Right lobe of liver (tissue), 6 donors: Measurements from ENCODE around the gene RDX. TPM values are rescaled to one million over a fixed set of nuclear protein-coding genes. Genes with fewer than 3 reads are reported as not detected.

Source experiments
- ATAC-seq, 4 donors: fragments of 200-7000 bp; cut with Tn5 transposase; one replicate each; pipeline ENCODE4 v1.9.1; 2020; ENCODE audit warnings: mild to moderate bottlenecking in 4 of 4, moderate library complexity in 4 of 4
- DNase-seq, 3 donors: peaks; one replicate each; pipeline ENCODE4 v3.0.0-alpha.2; 2020
- H3K27ac ChIP-seq, 3 donors: fragments of 200-600 bp; one replicate each; pipeline ENCODE4 v1.8.0; 2022
- H3K27me3 ChIP-seq, 2 donors: fragments of 200-600 bp; one replicate each; pipeline ENCODE4 v1.8.0; 2022
- H3K36me3 ChIP-seq, 4 donors: fragments of 200-600 bp; sonication (generic) in 1 of 4; one replicate each; pipeline versions ENCODE4 v1.5.1 to v1.8.0; 2017 to 2022; ENCODE audit warnings: control low read depth in 1 of 4
- H3K4me1 ChIP-seq, 4 donors: fragments of 200-600 bp; sonication (generic) in 1 of 4; one replicate each; pipeline versions ENCODE4 v1.5.1 to v1.8.0; 2017 to 2022; ENCODE audit warnings: control low read depth in 1 of 4
- H3K4me3 ChIP-seq, 3 donors: fragments of 200-600 bp; one replicate each; pipeline ENCODE4 v1.8.0; 2022
- H3K9me3 ChIP-seq, 4 donors: fragments of 200-600 bp; sonication (generic) in 1 of 4; one replicate each; pipeline versions ENCODE4 v1.5.1 to v1.8.0; 2017 to 2022; ENCODE audit warnings: control low read depth in 1 of 4
- POLR2A ChIP-seq: fragments of 450-650 bp; IDR thresholded peaks from one replicate; pipeline ENCODE4 v1.6.1; 2017; ENCODE audit warnings: antibody characterized with exemption, mild to moderate bottlenecking
- WGBS: methylation state at CpG from one replicate; pipeline ENCODE4 v1.1.6; 2018; ENCODE audit warnings: low coverage, low lambda C conversion rate; ENCODE audit not compliant: insufficient coverage; ENCODE audit errors: missing lambda C conversion rate; 5-methylcytosine and 5-hydroxymethylcytosine counted together
- intact Hi-C, 2 donors: fragments of 100-400 bp; cut with DNase I; formaldehyde crosslinking; loops; one replicate each; pipeline versions ENCODE4 v1.11.2 to v1.14.1; 2022
- long read RNA-seq: library from polyadenylated mRNA; unstranded; transcript quantifications from one replicate; pipeline ENCODE4 v2.0.0, GENCODE V29; 2019
- total RNA-seq, 6 experiments: library from RNA; depleted of rRNA in 2 of 6; stranded (reverse); fragments of >200 nt in 2 of 6; fragmentation: NEBNext Ultra II Directional in 3 of 6; extraction: Animal tissue kit (Norgen Biotek cat#: 25700) in 3 of 6; gene quantifications; one replicate each; pipeline versions ENCODE4 v1.1.0 to v1.2.4, GENCODE V29; 2016 to 2023
- TF ChIP-seq, protein P1 (sequence below), 4 donors: fragments of 200-600 bp in 3 of 4; fragments of 450-650 bp in 1 of 4; IDR thresholded peaks; one replicate each; pipeline versions ENCODE4 v1.5.1 to v1.8.0; 2016 to 2022; ENCODE audit warnings: antibody characterized with exemption in 4 of 4, mild to moderate bottlenecking in 2 of 4
- donor health status: DM: no; HTN: yes; CAD: no.
- donor health status: DM: no; HTN: no; CAD: no.
- donor health status: DM: no; HTN: no; CAD: no.
- donor health status: DM: no; HTN: yes; CAD: no.
- donor health status: DM: no; HTN: yes; CAD: no.

The RDX gene
- total RNA-seq = 10 to 100 TPM; 47.1 to 87.8 (median 81.8) TPM
- long read RNA-seq, partial matches to known transcripts = 10 of 16 reads
- long read RNA-seq, other reads (novel, unspliced or antisense) = 4 of 16 reads

DNA sequence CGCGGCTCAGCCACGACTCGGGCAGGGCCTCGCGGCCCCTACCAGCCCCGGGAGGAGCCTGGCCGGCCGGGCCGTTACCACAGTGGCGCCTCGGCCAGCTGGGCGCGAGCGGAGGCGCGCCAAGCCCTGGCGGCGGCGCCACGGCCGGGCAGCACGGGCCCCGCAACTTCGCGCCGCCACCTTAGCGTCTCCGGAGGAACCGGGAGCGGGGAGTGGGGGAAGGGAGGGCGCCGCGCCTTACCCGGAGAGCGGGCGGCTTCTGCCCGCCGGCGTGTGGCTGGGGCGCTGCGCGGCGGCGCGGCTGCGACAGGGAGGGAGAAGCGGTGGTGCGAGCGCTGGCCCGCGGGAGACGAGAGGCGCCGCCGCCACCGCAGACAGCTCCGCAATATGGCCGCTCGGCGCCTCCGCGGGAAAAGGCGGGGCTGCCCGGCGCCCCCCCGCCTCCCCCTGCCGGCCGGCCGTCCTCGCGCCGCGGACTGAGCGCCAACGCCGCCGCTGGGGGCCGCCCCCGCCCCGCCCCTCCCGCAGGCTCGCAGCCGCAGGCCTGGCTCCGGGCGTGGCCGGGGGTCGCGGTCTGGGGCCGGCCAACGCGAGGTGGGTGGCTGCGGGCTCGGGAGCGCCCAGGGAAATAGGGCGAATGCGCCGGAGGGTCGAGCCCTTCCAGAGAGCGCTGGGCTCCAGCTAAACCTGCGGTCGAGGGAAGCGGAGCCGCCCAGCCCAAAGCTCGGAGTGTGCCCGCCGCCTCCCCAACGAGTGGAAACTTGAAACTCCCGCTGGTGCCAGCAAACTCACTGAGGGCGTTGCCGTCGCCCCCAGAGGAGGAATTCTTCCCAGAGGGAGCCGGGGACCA, at the start of gene RDX:
Gene RDX, minus strand, starts transcription at position 389 of the 850 bp plus-strand sequence. CDS start 16,922 bp downstream, outside the sequence.
- DNase-seq (peak; percentile 80 to 84 (median 83)), ATAC-seq (peak; percentile 71 to 84 (median 80))
- Histone ChIP-seq H3K27me3 (no peaks in the 10 kb centered on the region), H3K27ac (peak within 1 kb of the TSS; percentile 87 to 96 (median 95)), H3K4me1 (peaks cover 0 to 55% (median 10%) of the 10 kb centered on the region in 4 donors), H3K4me3 (peak within 1 kb of the TSS; percentile 66 to 86 (median 80)), H3K36me3 (no peaks in the 10 kb centered on the region), H3K9me3 (no peaks in the 10 kb centered on the region)
- intact Hi-C loops = loop anchor here in 1 of 2 donors (10.0 kb wide), 1 partner anchor 58 kb away; no protein-coding TSS in a partner anchor
- TF ChIP-seq, protein P1, sequence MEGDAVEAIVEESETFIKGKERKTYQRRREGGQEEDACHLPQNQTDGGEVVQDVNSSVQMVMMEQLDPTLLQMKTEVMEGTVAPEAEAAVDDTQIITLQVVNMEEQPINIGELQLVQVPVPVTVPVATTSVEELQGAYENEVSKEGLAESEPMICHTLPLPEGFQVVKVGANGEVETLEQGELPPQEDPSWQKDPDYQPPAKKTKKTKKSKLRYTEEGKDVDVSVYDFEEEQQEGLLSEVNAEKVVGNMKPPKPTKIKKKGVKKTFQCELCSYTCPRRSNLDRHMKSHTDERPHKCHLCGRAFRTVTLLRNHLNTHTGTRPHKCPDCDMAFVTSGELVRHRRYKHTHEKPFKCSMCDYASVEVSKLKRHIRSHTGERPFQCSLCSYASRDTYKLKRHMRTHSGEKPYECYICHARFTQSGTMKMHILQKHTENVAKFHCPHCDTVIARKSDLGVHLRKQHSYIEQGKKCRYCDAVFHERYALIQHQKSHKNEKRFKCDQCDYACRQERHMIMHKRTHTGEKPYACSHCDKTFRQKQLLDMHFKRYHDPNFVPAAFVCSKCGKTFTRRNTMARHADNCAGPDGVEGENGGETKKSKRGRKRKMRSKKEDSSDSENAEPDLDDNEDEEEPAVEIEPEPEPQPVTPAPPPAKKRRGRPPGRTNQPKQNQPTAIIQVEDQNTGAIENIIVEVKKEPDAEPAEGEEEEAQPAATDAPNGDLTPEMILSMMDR (IDR thresholded peaks at IDR 0.05) = peak in 2 of 4 donors; percentile 21 to 39
- TF ChIP-seq POLR2A = peak; percentile 58
- WGBS = under 1% methylated on average over 16 of the region's 113 CpGs

DNA sequence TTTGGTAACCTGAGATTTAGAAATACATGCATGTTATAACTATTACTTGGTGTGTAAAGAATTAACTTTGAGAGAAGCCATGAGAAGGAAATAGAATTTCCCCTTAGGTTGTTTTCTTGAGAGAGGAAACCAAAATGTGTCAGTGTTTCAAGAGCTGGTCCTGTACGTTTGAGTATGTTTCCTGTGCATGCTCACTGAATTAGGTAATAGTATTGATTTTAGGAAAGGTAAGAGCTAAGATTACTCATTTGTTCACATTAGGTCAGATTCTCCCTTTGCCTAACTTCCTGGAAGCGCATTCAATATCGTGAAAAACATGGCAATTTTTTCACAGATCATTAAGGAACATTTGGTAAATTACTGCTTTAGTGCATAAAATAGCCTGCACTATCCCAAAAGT, 49.3 kb upstream of the RDX start:
- TF ChIP-seq, protein P1 (IDR thresholded peaks at IDR 0.05) = peak in 1 of 4 donors; percentile 18
- peak; percentile 16 for TF ChIP-seq POLR2A
- DNase-seq (no peak), ATAC-seq (peak; percentile 84 to 91 (median 88))
- 14% methylated on average over 3 of the region's 3 CpGs for WGBS
- H3K36me3 ChIP-seq = no peaks in the 10 kb centered on the region
- no peak overlapping the region for H3K4me3 ChIP-seq
- H3K4me1 ChIP-seq = peaks cover 0 to 15% (median 4%) of the 10 kb centered on the region in 4 donors
- H3K27me3 ChIP-seq = no peaks in the 10 kb centered on the region
- peak overlapping the region; percentile 6 to 65 (median 47) for H3K27ac ChIP-seq
- intact Hi-C loops = no loop called here
- no peaks in the 10 kb centered on the region for H3K9me3 ChIP-seq

DNA sequence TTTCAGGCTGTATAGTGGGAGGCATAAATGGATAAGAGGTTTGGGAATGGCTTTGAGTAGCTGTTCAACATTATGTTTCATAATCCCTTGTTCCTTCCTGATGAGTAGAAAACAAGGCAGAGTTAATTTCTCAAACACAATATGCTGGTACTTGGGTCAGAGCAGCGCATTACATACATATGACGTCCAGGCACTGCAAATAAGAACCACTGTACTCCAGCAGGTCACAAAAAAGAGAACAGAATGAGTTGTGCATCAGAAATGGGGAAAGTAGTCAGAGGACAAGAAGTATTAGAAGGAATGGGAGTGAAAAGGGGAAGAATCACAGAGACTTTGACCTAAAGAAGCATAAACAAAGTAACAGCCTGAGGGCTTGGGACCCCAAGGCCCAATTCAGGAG, 44.0 kb upstream of the RDX start:
- ATAC-seq (no peak), DNase-seq (no peak)
- no peaks in the 10 kb centered on the region for H3K36me3 ChIP-seq
- TF ChIP-seq, protein P1 (IDR thresholded peaks at IDR 0.05) = no peak
- TF ChIP-seq POLR2A = no peak
- H3K27me3 ChIP-seq = no peaks in the 10 kb centered on the region
- H3K4me1 ChIP-seq = peaks cover 0 to under 1% (median 0%) of the 10 kb centered on the region in 4 donors
- H3K27ac ChIP-seq = no peak overlapping the region
- H3K4me3 ChIP-seq = no peak overlapping the region
- no peaks in the 10 kb centered on the region for H3K9me3 ChIP-seq
- intact Hi-C loops = no loop called here
- 46% methylated on average over 2 of the region's 2 CpGs for WGBS

DNA sequence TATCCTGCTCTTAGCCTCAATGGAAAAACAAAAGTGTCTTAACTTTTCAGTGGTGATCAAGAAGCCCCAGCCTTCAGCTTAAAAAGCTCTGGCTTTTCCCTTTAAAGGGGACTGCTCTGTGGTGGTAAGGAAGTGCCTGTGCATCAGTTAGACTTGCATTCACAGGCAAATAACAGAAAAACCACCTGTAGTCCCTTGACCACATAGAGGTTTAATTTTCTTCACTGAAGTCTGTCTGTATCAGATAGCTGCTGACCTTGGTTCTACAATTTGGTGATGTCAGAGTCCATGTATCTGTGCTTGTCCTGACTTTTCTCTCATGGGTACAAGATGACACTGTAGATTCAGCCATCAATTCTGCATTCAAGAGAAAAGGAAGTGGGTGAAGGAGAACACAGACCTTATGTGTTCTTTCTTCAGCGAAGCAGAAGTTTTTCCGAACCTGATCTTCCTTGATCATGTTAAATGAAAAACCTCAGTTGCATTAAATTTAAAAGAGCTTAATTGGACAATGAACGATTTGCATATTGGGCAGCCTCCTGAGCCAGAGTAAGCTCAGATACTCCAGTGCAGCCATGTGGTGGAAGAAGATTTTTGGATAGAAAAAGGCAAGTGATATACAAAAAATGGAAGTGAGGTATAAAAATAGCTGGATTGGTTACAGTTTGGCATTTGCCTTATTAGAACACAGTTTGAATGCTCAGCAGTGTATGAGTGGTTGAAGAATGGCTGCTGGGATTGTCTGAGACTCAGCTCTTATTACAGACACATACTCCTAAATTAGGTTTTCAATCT, 43.2 kb upstream of the RDX start:
- Histone ChIP-seq H3K9me3 (no peaks in the 10 kb centered on the region), H3K4me1 (no peaks in the 10 kb centered on the region), H3K36me3 (no peaks in the 10 kb centered on the region), H3K4me3 (no peak overlapping the region), H3K27ac (no peak overlapping the region), H3K27me3 (no peaks in the 10 kb centered on the region)
- TF ChIP-seq, protein P1 (IDR thresholded peaks at IDR 0.05) = no peak
- no peak for TF ChIP-seq POLR2A
- DNase-seq (no peak), ATAC-seq (peak in 1 of 4 donors; percentile 35)
- 79% methylated on average over 3 of the region's 3 CpGs for WGBS
- intact Hi-C loops = no loop called here
